ENCODE data around the gene ARHGAP5. TPM values are rescaled to one million over a fixed set of nuclear protein-coding genes. Genes with fewer than 3 reads are reported as not detected.

ARHGAP5 gene
- total RNA-seq, 1 donor from 2014 or later: 157 TPM

- no peaks in the 10 kb centered on the region for H3K9me3 Mint-ChIP-seq
- H3K27ac Mint-ChIP-seq: no peak overlapping the region
- no peak for TF ChIP-seq CTCF (conservative IDR thresholded peaks at IDR 0.05)
- no peaks in the 10 kb centered on the region for H3K36me3 Mint-ChIP-seq
- H3K4me1 Mint-ChIP-seq (ENCODE audit: unreplicated experiment): peaks cover 17% of the 10 kb centered on the region
- DNase-seq (ENCODE audit: extremely low spot score, unreplicated experiment): no peak
- H3K4me3 Mint-ChIP-seq: no peak overlapping the region
- no peaks in the 10 kb centered on the region for H3K27me3 Mint-ChIP-seq
Measured at GRCh38 chr14:32072676-32073075, 4.4 kb upstream of the ARHGAP5 start.

- no peaks in the 10 kb centered on the region for H3K36me3 Mint-ChIP-seq
- TF ChIP-seq CTCF (conservative IDR thresholded peaks at IDR 0.05): peak; percentile 83
- peaks cover 17% of the 10 kb centered on the region for H3K4me1 Mint-ChIP-seq (ENCODE audit: unreplicated experiment)
- H3K27me3 Mint-ChIP-seq: no peaks in the 10 kb centered on the region
- no peaks in the 10 kb centered on the region for H3K9me3 Mint-ChIP-seq
- H3K4me3 Mint-ChIP-seq: peak overlapping the region; percentile 81
- DNase-seq (ENCODE audit: extremely low spot score, unreplicated experiment): no peak
- peak overlapping the region; percentile 84 for H3K27ac Mint-ChIP-seq
Measured at GRCh38 chr14:32073537-32074189, 3.4 kb upstream of the ARHGAP5 start.

- peak overlapping the region; percentile 98 for H3K27ac Mint-ChIP-seq
- peak overlapping the region; percentile 96 for H3K4me3 Mint-ChIP-seq
Measured at GRCh38 chr14:32074887-32075572, 2.1 kb upstream of the ARHGAP5 start.

GRCh38 chr14:32075672-32076277, 1.3 kb upstream of the ARHGAP5 start:
- H3K4me1 Mint-ChIP-seq (ENCODE audit: unreplicated experiment): peaks cover 31% of the 10 kb centered on the region
- TF ChIP-seq CTCF (conservative IDR thresholded peaks at IDR 0.05): no peak
- H3K4me3 Mint-ChIP-seq: peak overlapping the region; percentile 96
- no peak for DNase-seq (ENCODE audit: extremely low spot score, unreplicated experiment)
- peak overlapping the region; percentile 98 for H3K27ac Mint-ChIP-seq
- no peaks in the 10 kb centered on the region for H3K9me3 Mint-ChIP-seq
- no peaks in the 10 kb centered on the region for H3K36me3 Mint-ChIP-seq
- no peaks in the 10 kb centered on the region for H3K27me3 Mint-ChIP-seq

More at GRCh38 chr14:32074887-32075572, 2.1 kb upstream of the ARHGAP5 start:
- DNase-seq (ENCODE audit: extremely low spot score, unreplicated experiment): no peak
- no peak for TF ChIP-seq CTCF (conservative IDR thresholded peaks at IDR 0.05)
- H3K9me3 Mint-ChIP-seq: no peaks in the 10 kb centered on the region
- peaks cover 26% of the 10 kb centered on the region for H3K4me1 Mint-ChIP-seq (ENCODE audit: unreplicated experiment)
- H3K27me3 Mint-ChIP-seq: no peaks in the 10 kb centered on the region
- no peaks in the 10 kb centered on the region for H3K36me3 Mint-ChIP-seq

GRCh38 chr14:32076278-32077080, 625 bp upstream of the ARHGAP5 start:
- peaks cover 3% of the 10 kb centered on the region for H3K36me3 Mint-ChIP-seq
- peak; percentile 98 for DNase-seq (ENCODE audit: extremely low spot score, unreplicated experiment)
- peak overlapping the region; percentile 98 for H3K27ac Mint-ChIP-seq
- H3K27me3 Mint-ChIP-seq: no peaks in the 10 kb centered on the region
- peak overlapping the region; percentile 99 for H3K4me3 Mint-ChIP-seq
- peaks cover 36% of the 10 kb centered on the region for H3K4me1 Mint-ChIP-seq (ENCODE audit: unreplicated experiment)
- peaks cover 4% of the 10 kb centered on the region for H3K9me3 Mint-ChIP-seq
- TF ChIP-seq CTCF (conservative IDR thresholded peaks at IDR 0.05): no peak
